Keratinocyte (primary cell): Measurements from ENCODE around the gene C6orf52.

Experiments
- EZH2 ChIP-seq: IDR thresholded peaks from one replicate; pipeline ENCODE4 v1.6.1; 2012; ENCODE audit warnings: inconsistent platforms, mild to moderate bottlenecking, low read length, moderate library complexity
- TF ChIP-seq, protein P1 (sequence below), 3 experiments: IDR thresholded peaks in 1 of 3; conservative IDR thresholded peaks in 1 of 3; optimal IDR thresholded peaks in 1 of 3; 2 replicates in 2 of 3; 3 replicates in 1 of 3; pipeline versions ENCODE3 to v1.5.1; 2011; ENCODE audit warnings: low read length in 3 of 3, mild to moderate bottlenecking in 3 of 3, moderate library complexity in 2 of 3, control low read depth in 1 of 3, inconsistent platforms in 1 of 3; ENCODE audit not compliant: insufficient read depth in 2 of 3; ENCODE audit errors: extremely low read depth in 1 of 3

GRCh38 chr6:10733863-10734262, 39.4 kb upstream of the C6orf52 start:
- TF ChIP-seq, protein P1, sequence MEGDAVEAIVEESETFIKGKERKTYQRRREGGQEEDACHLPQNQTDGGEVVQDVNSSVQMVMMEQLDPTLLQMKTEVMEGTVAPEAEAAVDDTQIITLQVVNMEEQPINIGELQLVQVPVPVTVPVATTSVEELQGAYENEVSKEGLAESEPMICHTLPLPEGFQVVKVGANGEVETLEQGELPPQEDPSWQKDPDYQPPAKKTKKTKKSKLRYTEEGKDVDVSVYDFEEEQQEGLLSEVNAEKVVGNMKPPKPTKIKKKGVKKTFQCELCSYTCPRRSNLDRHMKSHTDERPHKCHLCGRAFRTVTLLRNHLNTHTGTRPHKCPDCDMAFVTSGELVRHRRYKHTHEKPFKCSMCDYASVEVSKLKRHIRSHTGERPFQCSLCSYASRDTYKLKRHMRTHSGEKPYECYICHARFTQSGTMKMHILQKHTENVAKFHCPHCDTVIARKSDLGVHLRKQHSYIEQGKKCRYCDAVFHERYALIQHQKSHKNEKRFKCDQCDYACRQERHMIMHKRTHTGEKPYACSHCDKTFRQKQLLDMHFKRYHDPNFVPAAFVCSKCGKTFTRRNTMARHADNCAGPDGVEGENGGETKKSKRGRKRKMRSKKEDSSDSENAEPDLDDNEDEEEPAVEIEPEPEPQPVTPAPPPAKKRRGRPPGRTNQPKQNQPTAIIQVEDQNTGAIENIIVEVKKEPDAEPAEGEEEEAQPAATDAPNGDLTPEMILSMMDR (optimal IDR thresholded peaks at IDR 0.05 in 1 of 3, IDR thresholded peaks at IDR 0.05 in 1 of 3, conservative IDR thresholded peaks at IDR 0.05 in 1 of 3; ENCODE audit: extremely low read depth in 1 of 3, insufficient read depth in 2 of 3, low read length in 3 of 3), result no peak
- no peak for TF ChIP-seq EZH2
